ENCODE data around the gene DSE.

The DSE gene

GRCh38 chr6:116420341-116420740 lies 49.6 kb downstream of the DSE start:
- no peak for DNase-seq (ENCODE audit: low spot score)
- no peak overlapping the region for H3K27ac ChIP-seq
- POLR2A ChIA-PET (ENCODE audit: low non-redundant PET): no interaction called here
- CTCF ChIA-PET: interaction anchor here (1.8 kb wide), 1 partner anchor 133 kb away, joined by 4 read pairs; no protein-coding TSS in a partner anchor
- TF ChIP-seq CTCF (conservative IDR thresholded peaks at IDR 0.05; ENCODE audit: low read depth): no peak

GRCh38 chr6:116422238-116422637 lies 51.5 kb downstream of the DSE start:
- CTCF ChIA-PET: interaction anchor here (0.7 kb wide), 1 partner anchor 167 kb away, joined by 5 read pairs; no protein-coding TSS in a partner anchor

GRCh38 chr6:116424001-116424400 lies 53.3 kb downstream of the DSE start:
- POLR2A ChIA-PET (ENCODE audit: low non-redundant PET): no interaction called here
- DNase-seq (ENCODE audit: low spot score): no peak
- H3K27ac ChIP-seq: no peak overlapping the region
- CTCF ChIA-PET: no interaction called here
- TF ChIP-seq CTCF (conservative IDR thresholded peaks at IDR 0.05; ENCODE audit: low read depth): no peak

More at GRCh38 chr6:116422238-116422637, 51.5 kb downstream of the DSE start:
- POLR2A ChIA-PET (ENCODE audit: low non-redundant PET): no interaction called here
- no peak for TF ChIP-seq CTCF (conservative IDR thresholded peaks at IDR 0.05; ENCODE audit: low read depth)
- no peak for DNase-seq (ENCODE audit: low spot score)
- H3K27ac ChIP-seq: no peak overlapping the region

- no peak overlapping the region for H3K27ac ChIP-seq
- ChIA-PET POLR2A (ENCODE audit: low non-redundant PET) (no interaction called here), CTCF (interaction anchor here (1.1 to 1.4 kb wide), 2 partner anchors 139 to 158 kb away, joined by 3 to 4 read pairs; no protein-coding TSS in a partner anchor)
- TF ChIP-seq CTCF (conservative IDR thresholded peaks at IDR 0.05; ENCODE audit: low read depth): no peak
- DNase-seq (ENCODE audit: low spot score): no peak
Observed at GRCh38 chr6:116426551-116426950, 55.8 kb downstream of the DSE start.

GRCh38 chr6:116429111-116429510 lies 58.4 kb downstream of the DSE start:
- H3K27ac ChIP-seq: no peak overlapping the region
- no peak for DNase-seq (ENCODE audit: low spot score)
- ChIA-PET POLR2A (ENCODE audit: low non-redundant PET) (no interaction called here), CTCF (no interaction called here)
- TF ChIP-seq CTCF (conservative IDR thresholded peaks at IDR 0.05; ENCODE audit: low read depth): no peak

GRCh38 chr6:116430860-116431259 lies 60.1 kb downstream of the DSE start:
- ChIA-PET CTCF (interaction anchor here (1.2 kb wide), 1 partner anchor 143 kb away, joined by 4 read pairs; no protein-coding TSS in a partner anchor), POLR2A (ENCODE audit: low non-redundant PET) (interaction anchor here (0.6 kb wide), 1 partner anchor 15 kb away, joined by 3 read pairs; no protein-coding TSS in a partner anchor)
- DNase-seq (ENCODE audit: low spot score): no peak
- TF ChIP-seq CTCF (conservative IDR thresholded peaks at IDR 0.05; ENCODE audit: low read depth): no peak
- no peak overlapping the region for H3K27ac ChIP-seq

All from RWPE1 (cell line).